WTC11 (cell line): ENCODE measurements around the gene TUT4. TPM values are rescaled to one million over a fixed set of nuclear protein-coding genes. Genes with fewer than 3 reads are reported as not detected.

Experiments
- ATAC-seq: fragments of 200-7000 bp; cut with Tn5 transposase; 2 replicates; pipeline ENCODE4 v1.10.0; 2021; ENCODE audit warnings: mild to moderate bottlenecking, moderate library complexity
- CTCF ChIA-PET: fragments of 300-600 bp; sonication (Branson Sonifier 250); formaldehyde crosslinking; loops from one replicate; lab custom pipeline; 2021; ENCODE audit warnings: antibody characterized with exemption; lab: Charles Lee
- POLR2A ChIA-PET: fragments of 350-600 bp; sonication (Branson Sonifier 250); formaldehyde crosslinking; loops from one replicate; lab custom pipeline; 2021; ENCODE audit warnings: antibody characterized with exemption; lab: Charles Lee
- DNase-seq: peaks from one replicate; pipeline ENCODE4 v3.0.0; 2021; ENCODE audit warnings: low spot score
- H3K27ac Mint-ChIP-seq: 2 replicates; pipeline ENCODE4 v1.8.0; 2021; ENCODE audit warnings: mixed read lengths
- H3K27me3 Mint-ChIP-seq: 2 replicates; pipeline ENCODE4 v1.8.0; 2021; ENCODE audit warnings: low read depth, mild to moderate bottlenecking, moderate library complexity, mixed read lengths
- H3K36me3 Mint-ChIP-seq: 2 replicates; pipeline ENCODE4 v1.8.0; 2021; ENCODE audit warnings: mixed read lengths
- H3K4me1 Mint-ChIP-seq: 2 replicates; pipeline ENCODE4 v1.8.0; 2022; ENCODE audit warnings: mixed read lengths
- H3K4me3 Mint-ChIP-seq: 2 replicates; pipeline ENCODE4 v1.8.0; 2021; ENCODE audit warnings: mild to moderate bottlenecking, moderate library complexity, mixed read lengths
- H3K9me3 Mint-ChIP-seq: 2 replicates; pipeline ENCODE4 v1.8.0; 2021; ENCODE audit warnings: mixed read lengths
- ATF3 ChIP-seq: sonication (generic); formaldehyde crosslinking; conservative IDR thresholded peaks from 2 replicates; pipeline ENCODE4 v1.8.1; 2022; ENCODE audit warnings: mild to moderate bottlenecking, missing genetic modification reagents
- ATF6 ChIP-seq: sonication (generic); formaldehyde crosslinking; IDR thresholded peaks from 2 replicates; pipeline ENCODE4 v1.8.1; 2023; ENCODE audit warnings: mild to moderate bottlenecking, missing genetic modification reagents
- CREB1 ChIP-seq: sonication (generic); formaldehyde crosslinking; IDR thresholded peaks from 2 replicates; pipeline ENCODE4 v1.8.0; 2023; ENCODE audit warnings: mild to moderate bottlenecking, missing genetic modification reagents
- E2F4 ChIP-seq: sonication (generic); formaldehyde crosslinking; IDR thresholded peaks from 2 replicates; pipeline ENCODE4 v1.8.1; 2022; ENCODE audit warnings: low read depth, mild to moderate bottlenecking, moderate library complexity, missing genetic modification reagents, borderline replicate concordance
- FOXJ3 ChIP-seq: sonication (generic); formaldehyde crosslinking; IDR thresholded peaks from 2 replicates; pipeline ENCODE4 v1.9.0; 2021; ENCODE audit warnings: missing genetic modification reagents, mild to moderate bottlenecking, borderline replicate concordance
- FOXK1 ChIP-seq: sonication (generic); formaldehyde crosslinking; IDR thresholded peaks from 2 replicates; pipeline ENCODE4 v1.8.0; 2022; ENCODE audit warnings: mild to moderate bottlenecking, moderate library complexity, missing genetic modification reagents
- GRHL2 ChIP-seq: fragments of 250-450 bp; sonication (Bioruptor Pico); IDR thresholded peaks from 2 replicates; pipeline ENCODE4 v1.8.0; 2022; ENCODE audit warnings: mild to moderate bottlenecking, moderate library complexity; ENCODE audit not compliant: insufficient replicate concordance, severe bottlenecking
- IRF2 ChIP-seq: sonication (generic); formaldehyde crosslinking; IDR thresholded peaks from 2 replicates; pipeline ENCODE4 v1.8.0; 2022; ENCODE audit warnings: low read depth, missing genetic modification reagents, borderline replicate concordance
- OVOL2 ChIP-seq: fragments of 250-450 bp; sonication (Bioruptor Pico); IDR thresholded peaks from 2 replicates; pipeline ENCODE4 v1.9.0; 2021; ENCODE audit warnings: mild to moderate bottlenecking, borderline replicate concordance
- PRDM15 ChIP-seq: sonication (generic); formaldehyde crosslinking; IDR thresholded peaks from 2 replicates; pipeline ENCODE4 v1.8.0; 2022; ENCODE audit warnings: missing genetic modification reagents
- RORB ChIP-seq: fragments of 250-450 bp; sonication (Bioruptor Pico); IDR thresholded peaks from 2 replicates; pipeline ENCODE4 v1.9.0; 2021; ENCODE audit warnings: mild to moderate bottlenecking
- SP1 ChIP-seq: sonication (generic); formaldehyde crosslinking; conservative IDR thresholded peaks from 2 replicates; pipeline ENCODE4 v1.8.1; 2022; ENCODE audit warnings: missing genetic modification reagents
- STAT6 ChIP-seq: sonication (generic); formaldehyde crosslinking; conservative IDR thresholded peaks from 2 replicates; pipeline ENCODE4 v1.8.1; 2023; ENCODE audit warnings: mild to moderate bottlenecking, low read depth, missing genetic modification reagents, moderate library complexity
- ZNF138 ChIP-seq: sonication (generic); formaldehyde crosslinking; conservative IDR thresholded peaks from 2 replicates; pipeline ENCODE4 v1.8.1; 2022; ENCODE audit warnings: mild to moderate bottlenecking, moderate library complexity, missing genetic modification reagents
- ZNF281 ChIP-seq: sonication (generic); formaldehyde crosslinking; IDR thresholded peaks from 2 replicates; pipeline ENCODE4 v1.8.0; 2023; ENCODE audit warnings: mild to moderate bottlenecking, missing genetic modification reagents
- ZNF416 ChIP-seq: fragments of 250-450 bp; sonication (Bioruptor Pico); IDR thresholded peaks from 2 replicates; pipeline ENCODE4 v1.9.0; 2021; ENCODE audit warnings: mild to moderate bottlenecking, inconsistent platforms
- ZNF671 ChIP-seq: fragments of 250-450 bp; sonication (Bioruptor Pico); IDR thresholded peaks from 2 replicates; pipeline ENCODE4 v1.8.0; 2021; ENCODE audit warnings: mild to moderate bottlenecking
- ZSCAN18 ChIP-seq: fragments of 250-450 bp; sonication (Bioruptor Pico); IDR thresholded peaks from 2 replicates; pipeline ENCODE4 v2.1.2; 2022; ENCODE audit warnings: mild to moderate bottlenecking, moderate library complexity
- total RNA-seq: library from RNA; stranded (reverse); gene quantifications from 3 replicates; pipeline ENCODE4 v1.2.3, GENCODE V29; 2021

The TUT4 gene
- total RNA-seq, 1 experiment from 2014 or later: 63.3 TPM

GRCh38 chr1:52558941-52559340 lies 6.0 kb upstream of the TUT4 start:
- TF ChIP-seq CREB1 (CRISPR knock-in tag) (no peak), ZNF416 (no peak)
- TF ChIP-seq, all 79 proteins: peak for 0
- peaks cover 15% of the 10 kb centered on the region for H3K4me1 Mint-ChIP-seq
- peaks cover 7% of the 10 kb centered on the region for H3K9me3 Mint-ChIP-seq
- ChIA-PET CTCF (interaction anchor here (0.6 kb wide), 1 partner anchor 10 kb away, joined by 4 read pairs; no protein-coding TSS in a partner anchor), POLR2A (interaction anchor here (0.6 kb wide), 1 partner anchor 86 kb away, joined by 3 read pairs; no protein-coding TSS in a partner anchor)
- no peak overlapping the region for H3K4me3 Mint-ChIP-seq
- H3K27ac Mint-ChIP-seq: no peak overlapping the region
- DNase-seq (no peak), ATAC-seq (no peak)
- H3K27me3 Mint-ChIP-seq: no peaks in the 10 kb centered on the region
- H3K36me3 Mint-ChIP-seq: peaks cover 3% of the 10 kb centered on the region; the same call in 1 of the 2 replicates

GRCh38 chr1:52556641-52557360 lies 3.9 kb upstream of the TUT4 start:
- POLR2A ChIA-PET: interaction anchor here (1.6 kb wide), 1 partner anchor 11 kb away, joined by 3 read pairs; no protein-coding TSS in a partner anchor
- Mint-ChIP-seq H3K9me3 (peaks cover 7% of the 10 kb centered on the region), H3K4me3 (no peak overlapping the region), H3K36me3 (peaks cover 3% of the 10 kb centered on the region; the same call in 1 of the 2 replicates), H3K4me1 (peaks cover 16% of the 10 kb centered on the region), H3K27ac (no peak overlapping the region), H3K27me3 (no peaks in the 10 kb centered on the region)
- ATAC-seq: no peak
- DNase-seq: no peak
- CTCF ChIA-PET: no interaction called here
- TF ChIP-seq PRDM15 (CRISPR knock-in tag) (no peak), ZNF671 (CRISPR knock-in tag) (no peak), FOXK1 (CRISPR knock-in tag) (no peak), GRHL2 (CRISPR knock-in tag) (no peak), FOXJ3 (CRISPR knock-in tag) (no peak), ZNF138 (CRISPR knock-in tag) (no peak), ATF3 (CRISPR knock-in tag) (no peak), ATF6 (CRISPR knock-in tag) (no peak), RORB (CRISPR knock-in tag) (no peak), ZNF281 (CRISPR knock-in tag) (no peak), ZSCAN18 (no peak), STAT6 (CRISPR knock-in tag) (no peak), IRF2 (CRISPR knock-in tag) (no peak), E2F4 (CRISPR knock-in tag) (no peak), SP1 (no peak), OVOL2 (CRISPR knock-in tag) (no peak)
